Activated CD4-positive, alpha-beta memory T cell treated with anti-CD3 and anti-CD28 coated beads for 36 hours (primary cell): ENCODE data around the gene THYN1. TPM values are rescaled to one million over a fixed set of nuclear protein-coding genes. Genes with fewer than 3 reads are reported as not detected.
A peak's percentile ranks its signal among the peaks of the same experiment; 100 is the strongest.
"Not testable (repeated sequence)": the region's sequence is repeated elsewhere in the genome, so short reads cannot be mapped to it uniquely, and the experiment has no call there.

Experiments used
- CTCF ChIA-PET: fragments of 350-600 bp; sonication (Branson Sonifier 250); formaldehyde crosslinking; loops from one replicate; lab custom pipeline; 2021; ENCODE audit warnings: antibody characterized with exemption, inconsistent platforms; lab: Charles Lee
- POLR2A ChIA-PET: fragments of 350-600 bp; sonication (Branson Sonifier 250); formaldehyde crosslinking; loops from one replicate; lab custom pipeline; 2021; ENCODE audit warnings: antibody characterized with exemption; lab: Charles Lee
- DNase-seq: peaks from one replicate; pipeline ENCODE4 v3.0.0-alpha.2; 2020
- H3K27ac Mint-ChIP-seq: one replicate; pipeline ENCODE4 v1.8.0; 2021; ENCODE audit warnings: mixed read lengths
- H3K27me3 Mint-ChIP-seq: one replicate; pipeline ENCODE4 v1.8.0; 2021; ENCODE audit warnings: mixed read lengths
- H3K36me3 Mint-ChIP-seq: one replicate; pipeline ENCODE4 v1.8.0; 2021; ENCODE audit warnings: mixed read lengths
- H3K4me1 Mint-ChIP-seq: one replicate; pipeline ENCODE4 v1.8.0; 2021; ENCODE audit warnings: low read depth, mixed read lengths
- H3K4me3 Mint-ChIP-seq: one replicate; pipeline ENCODE4 v1.8.0; 2021; ENCODE audit warnings: mild to moderate bottlenecking, mixed read lengths
- H3K9me3 Mint-ChIP-seq: one replicate; pipeline ENCODE4 v1.8.0; 2021; ENCODE audit warnings: mixed read lengths
- intact Hi-C: fragments of 100-400 bp; cut with micrococcal nuclease; formaldehyde crosslinking; loops from one replicate; pipeline ENCODE4 v1.15.1; 2023
- total RNA-seq, 2 experiments: library from RNA; stranded (reverse); gene quantifications; one replicate each; pipeline ENCODE4 v1.2.3, GENCODE V29; 2021

THYN1 gene
- total RNA-seq, 2 experiments from 2014 or later, result 74.0 to 74.3 TPM

- H3K9me3 Mint-ChIP-seq, result peaks cover 1% of the 10 kb centered on the region
- DNase-seq, result no peak
- intact Hi-C loops, result no loop called here
- H3K27ac Mint-ChIP-seq, result no peak overlapping the region
- POLR2A ChIA-PET, result no interaction called here
- no peaks in the 10 kb centered on the region for H3K4me1 Mint-ChIP-seq
- CTCF ChIA-PET, result no interaction called here
- no peaks in the 10 kb centered on the region for H3K27me3 Mint-ChIP-seq
- no peak overlapping the region for H3K4me3 Mint-ChIP-seq
- H3K36me3 Mint-ChIP-seq, result peaks cover 4% of the 10 kb centered on the region
Measured at GRCh38 chr11:134283461-134284230, 30.5 kb upstream of the THYN1 start.

- H3K27me3 Mint-ChIP-seq, result no peaks in the 10 kb centered on the region
- H3K9me3 Mint-ChIP-seq, result peaks cover 6% of the 10 kb centered on the region
- H3K4me1 Mint-ChIP-seq, result no peaks in the 10 kb centered on the region
- peaks cover 6% of the 10 kb centered on the region for H3K36me3 Mint-ChIP-seq
- ChIA-PET POLR2A (no interaction called here), CTCF (no interaction called here)
- H3K4me3 Mint-ChIP-seq, result no peak overlapping the region
- H3K27ac Mint-ChIP-seq, result no peak overlapping the region
- intact Hi-C loops, result no loop called here
- DNase-seq, result no peak
Measured at GRCh38 chr11:134282121-134283045, 29.2 kb upstream of the THYN1 start.

GRCh38 chr11:134281635-134282034, 28.5 kb upstream of the THYN1 start:
- CTCF ChIA-PET, H3K36me3 Mint-ChIP-seq, H3K4me3 Mint-ChIP-seq, intact Hi-C loops, POLR2A ChIA-PET, DNase-seq, H3K4me1 Mint-ChIP-seq, H3K27ac Mint-ChIP-seq, H3K9me3 Mint-ChIP-seq, H3K27me3 Mint-ChIP-seq: not testable (repeated sequence)

- DNase-seq, result no peak
- H3K4me3 Mint-ChIP-seq, result no peak overlapping the region
- ChIA-PET POLR2A (no interaction called here), CTCF (no interaction called here)
- no peak overlapping the region for H3K27ac Mint-ChIP-seq
- H3K36me3 Mint-ChIP-seq, result peaks cover 7% of the 10 kb centered on the region
- H3K9me3 Mint-ChIP-seq, result peaks cover 6% of the 10 kb centered on the region
- intact Hi-C loops, result loop anchor here (10.0 kb wide), 2 partner anchors 136 to 306 kb away; partner anchors contain the start of gene B3GAT1
- H3K27me3 Mint-ChIP-seq, result peaks cover 4% of the 10 kb centered on the region
- peaks cover 20% of the 10 kb centered on the region for H3K4me1 Mint-ChIP-seq
Measured at GRCh38 chr11:134278356-134278755, 25.2 kb upstream of the THYN1 start.

GRCh38 chr11:134277183-134278001, 24.2 kb upstream of the THYN1 start:
- peak overlapping the region; percentile 73 for H3K4me3 Mint-ChIP-seq
- H3K27me3 Mint-ChIP-seq, result peaks cover 4% of the 10 kb centered on the region
- ChIA-PET POLR2A (interaction anchor here (5.2 kb wide), 1 partner anchor 53 kb away, joined by 45 read pairs; the partner anchor contains the start of genes NCAPD3 and VPS26B), CTCF (interaction anchor here (1.4 to 2.9 kb wide), 3 partner anchors 25 to 70 kb away, joined by 7 to 20 read pairs (median 10); partner anchors contain the start of genes ACAD8, NCAPD3, THYN1 and VPS26B)
- no peak for DNase-seq
- intact Hi-C loops, result loop anchor here (10.0 kb wide), 2 partner anchors 137 to 307 kb away; partner anchors contain the start of gene B3GAT1
- peaks cover 29% of the 10 kb centered on the region for H3K4me1 Mint-ChIP-seq
- H3K27ac Mint-ChIP-seq, result no peak overlapping the region
- H3K9me3 Mint-ChIP-seq, result peaks cover 6% of the 10 kb centered on the region
- peaks cover 7% of the 10 kb centered on the region for H3K36me3 Mint-ChIP-seq

GRCh38 chr11:134276396-134277182, 23.4 kb upstream of the THYN1 start:
- peak overlapping the region; percentile 95 for H3K4me3 Mint-ChIP-seq
- peaks cover 31% of the 10 kb centered on the region for H3K4me1 Mint-ChIP-seq
- peaks cover 4% of the 10 kb centered on the region for H3K27me3 Mint-ChIP-seq
- POLR2A ChIA-PET, result interaction anchor here (1.0 to 5.2 kb wide), 5 partner anchors 23 to 55 kb away, joined by 3 to 45 read pairs (median 6); partner anchors contain the start of genes ACAD8, GLB1L2, NCAPD3 and THYN1
- DNase-seq, result no peak
- CTCF ChIA-PET, result interaction anchor here (0.6 to 3.9 kb wide), 15 partner anchors 10 to 349 kb away, joined by 3 to 26 read pairs (median 6); partner anchors contain the start of genes ACAD8, GLB1L2, NCAPD3 and THYN1
- peak overlapping the region; percentile 99 for H3K27ac Mint-ChIP-seq
- H3K36me3 Mint-ChIP-seq, result peaks cover 7% of the 10 kb centered on the region
- H3K9me3 Mint-ChIP-seq, result peaks cover 6% of the 10 kb centered on the region
- intact Hi-C loops, result loop anchor here (1.0 to 10.0 kb wide), 3 partner anchors 55 to 308 kb away; partner anchors contain the start of genes B3GAT1 and GLB1L2

GRCh38 chr11:134275534-134276395, 22.6 kb upstream of the THYN1 start, which contains the start of gene GLB1L3:
Gene GLB1L3, plus strand, starts transcription at chr11:134276379. Its CDS starts 362 bp downstream, at chr11:134276741.
- intact Hi-C loops, result loop anchor here (1.0 to 10.0 kb wide), 6 partner anchors 22 to 347 kb away; partner anchors contain the start of genes ACAD8, B3GAT1, GLB1L2 and THYN1
- Mint-ChIP-seq H3K27me3 (peaks cover 4% of the 10 kb centered on the region), H3K27ac (peak within 1 kb of the TSS; percentile 99), H3K36me3 (peaks cover 7% of the 10 kb centered on the region), H3K4me3 (peak within 1 kb of the TSS; percentile 95), H3K9me3 (peaks cover 6% of the 10 kb centered on the region), H3K4me1 (peaks cover 33% of the 10 kb centered on the region)
- peak; percentile 86 for DNase-seq
- POLR2A ChIA-PET, result interaction anchor here (1.0 to 5.2 kb wide), 5 partner anchors 22 to 56 kb away, joined by 3 to 45 read pairs (median 6); partner anchors contain the start of genes ACAD8, GLB1L2, NCAPD3 and THYN1
- CTCF ChIA-PET, result interaction anchor here (0.7 to 3.9 kb wide), 15 partner anchors 9 to 348 kb away, joined by 3 to 26 read pairs (median 6); partner anchors contain the start of genes ACAD8, GLB1L2, NCAPD3 and THYN1

- ChIA-PET POLR2A (interaction anchor here (1.6 to 5.2 kb wide), 3 partner anchors 22 to 57 kb away, joined by 4 to 45 read pairs (median 7); partner anchors contain the start of genes ACAD8, GLB1L2, NCAPD3 and THYN1), CTCF (interaction anchor here (1.1 to 3.9 kb wide), 7 partner anchors 11 to 61 kb away, joined by 3 to 26 read pairs (median 11); partner anchors contain the start of genes ACAD8 and THYN1)
- DNase-seq, result no peak
- intact Hi-C loops, result loop anchor here (1.0 to 10.0 kb wide), 5 partner anchors 22 to 347 kb away; partner anchors contain the start of genes ACAD8, B3GAT1 and THYN1
- Mint-ChIP-seq H3K36me3 (peaks cover 7% of the 10 kb centered on the region), H3K27me3 (peaks cover 4% of the 10 kb centered on the region), H3K9me3 (peaks cover 6% of the 10 kb centered on the region), H3K27ac (peak overlapping the region; percentile 99), H3K4me3 (peak overlapping the region; percentile 95), H3K4me1 (peaks cover 39% of the 10 kb centered on the region)
Measured at GRCh38 chr11:134275188-134275533, 22.0 kb upstream of the THYN1 start.

GRCh38 chr11:134273317-134273712, 20.2 kb upstream of the THYN1 start:
- DNase-seq, result no peak
- Mint-ChIP-seq H3K9me3 (peaks cover 2% of the 10 kb centered on the region), H3K36me3 (peaks cover 3% of the 10 kb centered on the region), H3K4me1 (peaks cover 41% of the 10 kb centered on the region), H3K4me3 (no peak overlapping the region), H3K27ac (no peak overlapping the region), H3K27me3 (peaks cover 4% of the 10 kb centered on the region)
- CTCF ChIA-PET, result interaction anchor here (1.0 to 3.9 kb wide), 5 partner anchors 9 to 49 kb away, joined by 3 to 26 read pairs (median 4); partner anchors contain the start of genes NCAPD3 and VPS26B
- intact Hi-C loops, result loop anchor here (10.0 kb wide), 2 partner anchors 141 to 311 kb away; partner anchors contain the start of gene B3GAT1
- POLR2A ChIA-PET, result interaction anchor here (0.8 to 5.2 kb wide), 2 partner anchors 20 to 49 kb away, joined by 4 to 45 read pairs; partner anchors contain the start of genes ACAD8, NCAPD3, THYN1 and VPS26B
